HG02943 (cell line): Measurements from ENCODE around the gene TRIM62.

Experiments
- ATAC-seq: cut with Tn5 transposase; IDR thresholded peaks from one replicate; pipeline ENCODE4 v1.9.1; 2021; ENCODE audit warnings: mild to moderate bottlenecking, low read depth, moderate library complexity; ENCODE audit not compliant: unreplicated experiment

The TRIM62 gene

DNA sequence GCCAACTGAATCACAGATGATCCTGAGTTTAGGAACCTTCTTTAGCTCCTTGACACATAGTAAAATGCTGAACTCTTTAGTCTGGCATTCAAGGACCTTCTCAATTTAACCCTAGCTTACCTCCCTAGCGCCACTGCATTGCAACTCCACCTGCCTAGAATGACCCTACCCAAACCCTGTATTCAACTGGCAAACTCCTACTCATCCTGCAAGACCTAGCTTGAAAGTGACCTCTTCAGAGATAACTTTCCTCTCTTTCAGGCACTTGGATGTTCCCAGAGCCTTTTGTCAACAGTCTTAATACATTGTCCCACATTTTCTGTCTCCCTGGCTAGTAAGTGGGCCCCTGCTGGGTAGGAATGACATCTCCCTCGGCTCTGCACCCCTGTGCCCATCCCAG lies 19.7 kb downstream of the TRIM62 start:
- ATAC-seq, result no peak

DNA sequence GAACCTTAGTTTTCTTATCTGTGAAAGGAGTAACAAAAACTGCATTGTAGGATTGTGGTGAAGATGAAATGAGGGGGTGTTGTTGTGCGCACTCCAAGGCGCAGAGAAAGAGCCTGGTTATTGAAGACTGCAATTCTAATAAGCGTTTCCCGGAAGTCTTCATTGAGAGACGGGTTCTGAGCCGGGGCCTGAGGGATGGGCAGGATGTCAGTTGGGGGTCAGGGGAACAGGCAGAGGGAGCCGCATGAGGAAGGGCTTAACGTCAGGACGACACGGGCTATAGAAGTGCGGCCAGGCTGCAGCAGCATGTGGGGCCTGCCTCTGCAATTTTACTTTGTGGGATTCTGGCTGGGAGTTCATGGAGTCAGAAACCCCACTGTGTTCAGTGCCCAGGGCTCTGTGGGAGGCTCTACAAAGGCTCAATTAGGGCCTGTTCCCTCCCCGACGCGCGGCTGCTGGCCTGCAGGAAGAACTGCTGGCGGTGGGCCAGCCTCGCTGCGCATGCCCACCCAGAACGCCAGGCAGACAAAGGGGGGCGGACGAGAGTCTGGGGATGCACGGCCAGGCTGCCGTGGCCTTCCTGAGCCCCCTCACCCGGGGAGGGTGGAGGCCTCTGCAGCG lies 20.7 kb downstream of the TRIM62 start:
- no peak for ATAC-seq

DNA sequence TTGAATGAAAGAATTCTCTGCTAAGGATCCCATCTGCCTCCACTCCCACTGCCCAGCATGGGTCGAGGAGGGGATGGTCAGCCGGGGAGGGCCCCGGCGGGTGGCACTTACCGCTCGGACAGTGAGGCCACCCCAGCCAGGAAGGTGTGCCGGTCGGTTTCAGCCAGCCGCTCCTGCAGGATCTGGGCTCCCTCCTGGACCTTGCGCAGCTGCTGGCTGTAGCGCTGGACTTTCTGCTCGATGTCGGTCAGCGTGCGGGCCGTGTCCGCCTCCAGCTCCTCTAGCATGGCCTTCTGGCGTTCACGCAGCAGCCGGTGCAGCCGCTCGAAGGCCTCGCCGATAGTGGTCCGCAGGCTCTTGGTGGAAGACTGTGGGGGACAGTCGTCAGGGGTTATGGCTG lies 22.3 kb downstream of the TRIM62 start:
- ATAC-seq, result no peak

DNA sequence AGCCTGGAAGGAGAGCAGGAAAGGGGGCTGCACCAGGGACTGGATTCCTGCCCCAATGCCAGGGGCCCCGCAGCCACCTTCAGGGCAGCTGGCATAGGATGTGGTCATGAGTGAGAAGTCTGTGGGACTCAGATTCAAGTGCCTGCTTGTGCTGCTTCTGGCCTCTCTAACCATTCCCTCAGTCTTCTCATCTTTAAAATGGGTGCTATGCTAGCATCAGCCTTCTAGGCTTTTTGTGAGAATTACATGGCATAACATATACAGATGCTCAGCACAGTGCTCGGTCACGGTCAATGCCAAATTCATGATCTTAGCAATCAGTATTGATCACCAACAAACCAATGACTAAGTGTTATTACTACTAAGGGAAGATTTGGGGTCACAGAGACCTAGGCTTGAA lies 23.5 kb downstream of the TRIM62 start:
- ATAC-seq, result no peak

DNA sequence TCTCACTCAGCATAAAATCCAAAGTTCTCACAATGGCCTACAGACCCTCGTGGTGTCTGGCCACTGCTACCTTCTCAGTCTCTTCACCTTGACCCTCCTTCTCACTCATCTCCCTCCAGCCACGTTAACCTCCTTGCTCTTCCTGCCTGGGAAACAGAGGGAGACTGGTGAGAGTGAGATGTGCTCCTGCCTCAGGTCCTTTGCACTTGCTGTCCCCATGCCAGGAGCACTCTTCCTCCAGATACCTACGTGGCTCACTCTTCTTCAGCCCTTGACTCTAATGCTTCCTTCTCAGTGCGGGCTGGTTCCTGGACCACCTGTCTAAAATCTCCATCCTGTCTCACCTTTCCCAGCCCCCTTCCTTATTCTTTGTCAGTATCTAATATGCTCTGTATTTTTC lies 24.7 kb downstream of the TRIM62 start:
- ATAC-seq, result no peak

DNA sequence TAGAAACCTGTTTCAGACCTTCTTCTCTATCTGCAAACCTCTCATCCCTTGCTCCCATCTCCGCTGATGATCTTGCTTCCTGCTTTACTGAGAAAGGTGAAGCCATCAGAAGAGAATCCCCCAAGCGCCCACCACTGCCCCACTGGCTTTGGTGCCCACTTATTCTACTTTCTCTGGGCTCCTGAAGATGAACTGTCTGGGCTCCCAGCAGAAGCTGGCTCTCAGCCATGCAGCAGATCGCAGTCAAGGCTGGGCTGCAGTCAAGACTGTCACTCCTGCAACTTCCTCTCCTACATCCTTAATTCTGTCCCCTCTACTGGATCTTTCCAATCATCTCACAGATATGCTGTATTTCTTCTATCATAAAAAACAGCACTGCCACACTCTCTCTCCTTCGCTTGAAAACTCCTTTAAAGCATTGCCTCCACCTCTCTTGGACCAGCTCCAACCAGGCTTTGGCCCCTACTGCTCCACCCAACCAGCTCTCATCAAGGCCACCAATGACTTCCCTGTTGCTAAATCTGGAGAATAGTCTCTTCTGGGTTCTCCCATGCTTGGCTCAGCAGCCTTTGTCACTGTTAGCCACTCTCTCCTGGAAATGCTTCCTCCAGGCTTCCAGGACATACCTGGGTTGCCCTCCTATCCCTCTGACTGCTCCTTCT lies 25.8 kb downstream of the TRIM62 start:
- no peak for ATAC-seq

DNA sequence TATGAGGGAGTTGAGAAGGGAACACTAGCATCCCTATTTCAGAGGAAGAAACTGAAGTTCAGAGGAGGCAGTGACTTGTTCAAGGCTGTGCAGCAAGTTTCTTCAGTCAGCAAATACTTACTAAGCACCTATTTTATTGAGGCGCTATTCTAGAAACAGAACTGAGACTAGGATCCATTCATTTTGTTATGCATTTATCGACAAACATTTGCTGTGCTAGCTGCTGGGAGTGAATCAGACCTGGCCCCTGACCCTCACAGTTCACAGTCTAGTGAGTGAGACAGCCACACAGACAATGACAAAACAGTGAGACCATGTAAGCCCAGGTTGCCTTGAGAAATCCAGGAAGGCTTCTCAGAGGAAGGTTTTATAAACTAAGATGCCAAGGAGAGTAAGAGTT lies 28.2 kb downstream of the TRIM62 start:
- ATAC-seq, result no peak

DNA sequence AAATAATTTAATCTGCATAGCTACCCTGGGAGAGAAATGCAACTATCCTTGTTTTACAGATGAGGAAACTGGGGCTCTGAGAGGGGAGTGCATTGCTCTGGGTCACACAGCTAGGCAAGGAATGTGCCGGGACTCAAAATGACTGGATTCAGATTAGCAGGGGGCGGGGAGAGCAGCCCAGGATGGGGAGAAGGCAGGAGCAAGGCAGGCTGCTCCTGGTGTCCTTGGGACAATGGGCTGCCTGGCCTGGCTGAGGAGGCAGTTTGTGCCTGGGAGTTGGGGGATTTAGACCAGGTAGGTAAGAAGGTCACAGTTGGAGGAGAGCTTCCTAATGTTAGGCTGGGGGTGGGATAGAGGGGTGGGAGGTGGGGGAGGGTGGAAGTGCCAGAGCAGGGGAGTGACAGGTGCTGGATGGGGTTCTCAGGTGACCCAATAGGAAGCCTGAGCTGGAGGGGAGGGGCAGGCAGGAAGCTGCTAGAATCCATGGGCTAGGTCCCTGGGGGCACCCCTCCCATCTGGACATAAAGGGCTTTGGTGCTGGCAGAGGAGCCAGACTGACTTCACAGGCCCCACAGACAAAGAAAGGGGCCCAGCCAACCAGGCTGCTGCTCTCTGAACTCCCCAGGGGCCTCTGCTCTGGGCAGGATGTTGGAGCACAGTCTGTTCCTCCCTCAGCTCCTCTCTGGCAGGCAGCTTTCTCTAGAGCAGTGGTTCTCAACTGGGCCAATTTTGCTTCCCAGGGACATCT lies 29.0 kb downstream of the TRIM62 start:
- no peak for ATAC-seq

DNA sequence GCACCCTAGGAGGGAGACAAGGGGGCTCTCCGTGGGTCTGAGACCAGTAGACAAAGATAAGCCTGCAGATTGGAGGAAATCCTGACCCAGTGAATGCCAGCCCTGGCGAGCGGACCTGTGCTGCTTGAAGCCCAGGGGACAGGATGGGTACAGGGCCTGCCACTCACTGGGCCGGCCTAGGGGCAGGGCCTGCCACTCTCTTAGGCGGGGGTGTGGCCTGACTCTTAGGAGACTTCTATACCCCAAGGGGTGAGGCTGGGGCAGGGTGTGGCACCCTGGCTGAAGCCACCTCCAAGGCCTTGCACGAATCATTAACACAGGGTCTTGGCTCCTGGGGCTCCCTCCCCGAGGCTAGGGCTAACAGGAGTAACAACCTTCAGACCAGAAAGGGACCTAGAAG lies 30.7 kb downstream of the TRIM62 start:
- no peak for ATAC-seq

DNA sequence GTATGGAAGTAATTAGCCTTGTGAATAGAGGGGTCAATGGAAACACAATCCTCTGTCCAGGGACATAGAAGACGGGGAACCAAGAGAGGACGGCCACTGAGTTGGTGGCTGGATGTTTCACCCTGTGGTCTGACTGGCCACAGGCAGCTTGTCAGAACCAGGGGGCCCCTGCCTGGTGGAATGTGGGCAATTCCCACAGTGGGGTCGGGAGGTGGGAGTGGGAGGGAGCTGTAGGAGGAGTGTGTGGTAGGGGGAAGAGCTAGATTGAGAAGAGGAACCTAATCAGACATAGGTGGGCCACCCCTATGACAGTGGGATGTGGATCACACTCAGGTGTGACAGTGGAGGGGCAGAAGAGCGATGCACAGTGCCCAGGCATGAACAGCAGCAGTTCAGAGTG lies 31.3 kb downstream of the TRIM62 start:
- no peak for ATAC-seq

DNA sequence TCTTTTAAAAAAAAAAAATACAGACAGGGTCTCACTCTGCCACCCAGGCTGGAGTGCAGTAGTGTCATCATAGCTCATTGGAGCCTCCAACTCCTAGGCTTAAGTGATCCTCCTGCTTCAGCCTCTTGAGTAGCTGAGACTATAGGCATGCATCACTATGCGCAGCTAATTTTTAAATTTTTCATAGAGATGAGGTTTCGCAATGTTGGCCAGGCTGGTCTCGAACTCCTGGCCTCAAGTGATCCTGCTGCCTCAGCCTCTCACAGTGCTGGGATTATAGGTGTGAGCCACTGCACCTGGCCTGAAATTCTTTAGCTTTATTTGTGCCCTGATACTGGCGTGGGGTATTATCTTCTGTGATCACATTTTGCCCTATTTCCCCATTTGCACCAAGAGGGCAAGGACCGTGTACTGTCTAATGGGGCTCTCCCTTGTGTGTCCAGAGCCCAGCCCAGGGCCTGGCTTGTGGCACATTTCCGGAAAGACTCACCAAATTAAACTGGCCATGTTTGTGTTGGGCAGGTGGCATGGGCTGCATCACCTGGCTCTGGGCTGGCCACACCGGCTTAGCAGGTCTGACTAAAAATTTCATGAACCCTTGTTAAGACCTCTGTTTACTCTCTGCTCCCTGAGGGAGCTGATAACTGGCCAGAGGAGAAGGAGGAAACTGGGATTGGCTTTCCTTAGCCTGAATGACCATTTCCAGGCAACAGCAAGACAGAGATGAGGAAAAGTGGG lies 32.2 kb downstream of the TRIM62 start:
- ATAC-seq, result no peak

DNA sequence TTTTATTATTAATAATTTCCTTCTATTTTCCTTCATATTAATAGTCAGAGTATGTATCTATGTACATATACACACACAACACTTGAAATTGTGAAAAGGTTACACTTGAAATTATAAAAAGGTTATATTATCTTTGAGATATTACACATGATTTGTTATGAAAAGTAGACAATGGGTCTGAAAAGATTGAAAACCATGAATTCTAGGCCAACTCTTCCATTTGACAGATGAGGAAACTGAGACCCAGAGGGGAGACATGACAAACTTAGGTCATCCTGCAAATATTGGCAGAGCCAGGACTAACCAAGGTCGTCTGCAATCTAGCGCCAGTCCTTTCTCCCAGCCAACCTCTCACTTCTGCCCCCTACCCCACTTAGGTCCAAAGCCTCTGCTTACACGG lies 33.2 kb downstream of the TRIM62 start:
- ATAC-seq, result no peak

DNA sequence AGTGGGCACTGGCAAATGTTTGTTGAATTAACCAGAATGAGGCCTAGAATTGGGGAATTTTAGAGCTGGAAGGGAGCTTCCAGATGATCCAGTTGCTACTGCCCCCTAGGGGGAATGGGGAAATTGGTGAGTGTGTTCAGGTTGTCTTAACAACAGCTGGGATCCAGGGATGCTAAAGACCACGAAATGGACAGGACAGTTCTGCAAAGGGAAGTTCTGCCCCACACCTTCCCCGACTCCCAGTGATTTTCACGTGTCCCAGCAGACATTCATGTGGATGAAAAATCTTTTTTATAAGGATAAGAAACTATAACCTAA lies 33.9 kb downstream of the TRIM62 start:
- ATAC-seq, result no peak

DNA sequence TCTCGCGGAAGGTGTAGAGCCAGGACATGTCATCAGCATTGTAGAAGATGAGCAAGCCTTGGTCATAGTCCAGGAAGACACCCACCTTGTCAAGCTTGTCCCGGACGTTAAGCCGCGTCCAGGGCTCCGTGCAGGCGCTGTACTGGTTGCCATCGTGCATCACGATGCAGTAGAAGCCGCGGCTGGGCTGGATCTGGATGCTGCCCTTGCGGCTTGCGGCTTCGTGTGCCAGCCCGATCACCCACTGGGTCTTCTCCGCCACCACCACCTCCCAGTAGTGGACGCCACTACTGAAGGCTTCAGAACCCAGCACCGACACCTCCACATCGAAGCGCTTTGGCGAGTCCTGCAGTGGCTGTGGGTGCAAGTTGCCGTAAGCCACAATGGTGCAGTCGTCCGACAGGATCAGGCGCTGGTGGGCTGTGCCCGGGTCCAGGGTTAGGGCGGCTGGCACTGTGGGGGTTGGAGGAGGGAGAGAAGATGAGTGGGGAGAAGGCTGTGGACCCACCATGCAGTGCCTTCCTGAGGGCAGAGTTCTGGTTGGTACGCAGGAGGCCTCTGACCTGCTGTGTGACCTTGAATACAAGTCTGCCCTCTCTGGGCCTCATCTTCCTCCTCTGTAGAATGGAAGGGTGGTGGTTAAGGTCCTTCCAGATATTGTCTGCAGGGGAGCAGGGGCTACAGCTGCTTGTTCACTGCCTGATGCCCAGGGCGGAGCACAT lies 34.4 kb downstream of the TRIM62 start:
- no peak for ATAC-seq

DNA sequence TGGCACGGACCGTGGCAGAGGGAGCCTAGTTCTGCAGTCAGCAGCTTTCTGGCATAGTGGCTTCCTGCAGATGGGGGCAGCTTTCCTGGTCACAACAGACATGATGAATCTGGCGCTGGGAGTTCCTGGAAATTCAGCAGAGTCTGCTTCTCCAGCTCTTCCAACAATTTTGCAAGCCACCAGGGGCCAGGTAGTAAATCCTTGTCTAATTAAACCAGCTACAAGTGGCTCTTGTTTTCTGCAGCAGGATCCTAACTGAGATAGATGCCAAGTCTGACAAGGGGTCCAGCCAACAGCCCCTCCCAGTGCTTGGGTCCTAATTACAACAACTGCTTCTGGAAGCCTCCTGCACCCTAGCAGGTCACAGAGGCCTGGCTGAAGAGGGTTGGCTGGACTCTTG lies 35.8 kb downstream of the TRIM62 start:
- no peak for ATAC-seq

DNA sequence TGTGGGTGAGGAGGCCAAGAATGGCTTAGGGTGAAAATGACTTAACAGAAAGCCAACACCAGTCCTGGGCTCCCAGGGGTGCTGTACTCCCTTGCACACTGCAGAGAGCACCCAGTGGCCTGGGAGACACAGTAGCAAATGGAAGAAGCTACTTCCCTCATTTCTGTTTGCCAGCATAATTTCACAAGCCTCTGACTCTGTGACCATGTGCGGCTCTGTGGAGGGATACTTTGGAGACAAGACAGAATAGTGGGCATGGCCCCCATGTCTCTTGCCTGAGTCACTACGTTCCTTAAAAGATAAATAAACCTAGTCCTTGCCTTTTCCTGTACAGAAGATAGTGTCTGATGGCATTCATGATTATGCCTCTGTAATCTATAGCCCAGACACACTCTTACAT lies 38.1 kb downstream of the TRIM62 start:
- no peak for ATAC-seq

DNA sequence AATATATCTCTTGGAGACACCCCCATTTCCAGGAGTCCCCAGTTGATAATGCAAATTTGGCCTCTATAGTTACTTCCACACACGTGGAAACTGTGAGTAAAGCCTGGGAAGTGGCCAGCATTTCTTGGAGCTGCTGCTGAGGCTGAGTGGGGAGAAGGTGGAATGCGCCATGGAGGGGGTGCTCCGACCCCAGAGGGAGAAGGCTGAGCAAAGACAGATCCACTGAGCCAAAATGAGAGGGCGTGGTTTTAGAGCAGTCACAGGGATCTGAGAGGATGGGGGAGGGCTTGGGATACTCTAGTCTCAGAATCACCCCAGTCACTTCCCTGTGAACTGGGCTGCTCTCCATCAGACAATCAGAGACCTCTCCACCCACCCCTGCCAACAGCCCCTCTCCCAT lies 38.7 kb downstream of the TRIM62 start:
- ATAC-seq, result no peak

DNA sequence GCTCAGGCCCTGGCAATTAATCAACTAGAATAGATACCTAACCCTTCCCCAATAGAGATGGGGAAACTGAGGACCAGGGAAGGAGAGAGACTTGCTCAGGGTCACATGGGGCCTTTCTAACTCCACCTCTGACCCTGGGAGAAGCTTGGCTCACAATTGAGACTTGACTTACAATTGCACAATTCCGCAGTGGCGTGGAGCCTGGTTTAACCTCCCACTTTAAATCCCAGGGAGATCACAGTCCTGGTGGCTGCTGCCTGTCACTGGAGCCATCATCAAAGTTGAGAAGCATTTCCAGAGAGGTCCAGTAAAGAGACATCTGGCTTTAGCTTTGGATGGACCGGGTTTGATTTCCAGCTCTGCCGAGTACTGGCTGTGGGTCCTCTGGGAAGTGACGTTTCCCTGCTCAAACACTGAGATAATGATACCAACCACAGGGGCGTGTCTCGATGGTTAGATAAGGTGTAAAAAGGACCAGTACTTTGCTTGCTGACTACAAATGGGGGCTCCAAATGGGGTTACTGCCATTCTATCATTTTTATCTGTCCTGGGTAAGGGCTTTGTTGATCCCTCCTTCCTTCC lies 39.3 kb downstream of the TRIM62 start:
- no peak for ATAC-seq

DNA sequence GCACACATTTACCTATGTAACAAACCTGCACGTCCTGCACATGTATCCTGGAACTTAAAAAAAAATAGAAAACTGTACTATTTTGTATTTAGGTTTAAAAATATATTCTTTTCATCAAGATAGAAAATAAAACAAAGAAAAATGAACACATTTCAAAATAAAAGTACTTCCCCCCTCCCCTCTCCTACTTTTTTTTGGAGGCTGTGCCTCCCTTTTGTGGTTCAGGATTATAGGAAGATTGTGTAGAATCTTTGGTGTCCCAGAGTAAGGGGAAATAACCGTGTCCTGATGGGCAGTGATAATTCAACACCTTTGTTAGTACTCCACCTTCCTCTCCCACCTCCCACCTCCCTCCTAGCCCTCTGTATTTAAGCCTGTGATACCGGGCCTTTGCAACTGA lies 40.1 kb downstream of the TRIM62 start:
- ATAC-seq, result no peak

DNA sequence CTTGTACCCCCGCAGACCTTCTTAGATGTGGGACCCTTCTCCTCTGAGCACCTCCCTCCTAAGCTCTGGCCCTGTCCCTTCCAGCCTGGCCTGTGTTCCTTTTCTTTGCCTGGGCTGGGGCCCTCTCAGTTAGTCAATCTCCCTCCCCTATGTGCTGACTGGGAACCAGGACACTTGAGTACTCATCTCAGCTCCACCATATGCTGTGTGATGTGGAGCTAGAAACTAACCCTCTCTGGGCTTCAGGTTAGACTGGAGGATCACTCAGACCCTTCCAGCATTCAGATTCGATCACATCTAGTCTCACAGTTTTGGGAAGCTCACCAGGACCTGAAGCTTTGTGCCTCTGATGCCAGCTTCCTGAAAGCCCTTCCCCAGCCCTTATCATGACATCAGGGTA lies 40.6 kb downstream of the TRIM62 start:
- no peak for ATAC-seq
